IMR-90 (cell line): ENCODE results near the gene GPC5. TPM values are rescaled to one million over a fixed set of nuclear protein-coding genes. Genes with fewer than 3 reads are reported as not detected.
"Not testable (repeated sequence)": the region's sequence is repeated elsewhere in the genome, so short reads cannot be mapped to it uniquely, and the experiment has no call there.

Experiments
- ATAC-seq: fragments of 200-7000 bp; cut with Tn5 transposase; 2 replicates; pipeline ENCODE4 v1.9.1; 2020; ENCODE audit warnings: low read depth, mild to moderate bottlenecking, moderate library complexity
- BruUV-seq: library from RNA; stranded (reverse); fragments of 400-500 nt; replicated peaks from 2 replicates; lab custom pipeline; 2021; lab: Mats Ljungman, UMichigan
- CTCF ChIA-PET: fragments of 300-600 bp; formaldehyde crosslinking; extraction: SDS; loops from one replicate; lab custom pipeline; 2021; ENCODE audit warnings: antibody characterized with exemption; lab: Yijun Ruan, JAX
- POLR2A ChIA-PET: fragments of 300-600 bp; sonication (Branson Sonifier 250); formaldehyde crosslinking; loops from one replicate; lab custom pipeline; 2022; ENCODE audit warnings: antibody characterized with exemption; ENCODE audit not compliant: unreplicated experiment; lab: Charles Lee
- DNase-seq: peaks from one replicate; pipeline ENCODE4 v3.0.0; 2013
- H2AFZ ChIP-seq: replicated peaks from 2 replicates; pipeline ENCODE3; 2013; ENCODE audit warnings: low read length, mild to moderate bottlenecking; ENCODE audit not compliant: poor library complexity
- H2AK5ac ChIP-seq: 2 replicates; pipeline ENCODE4 v1.6.1; 2013; ENCODE audit warnings: low read depth, low read length, inconsistent platforms
- H2AK9ac ChIP-seq: replicated peaks from 2 replicates; pipeline ENCODE3; 2013; ENCODE audit warnings: mild to moderate bottlenecking, low read depth, low read length, moderate library complexity; ENCODE audit not compliant: poor library complexity
- H2BK120ac ChIP-seq: 2 replicates; pipeline ENCODE4 v1.6.1; 2013; ENCODE audit warnings: low read depth, low read length, inconsistent platforms
- H2BK15ac ChIP-seq: 3 replicates; pipeline ENCODE4 v1.6.1; 2013; ENCODE audit warnings: low read depth, low read length, inconsistent platforms
- H2BK20ac ChIP-seq: 2 replicates; pipeline ENCODE4 v1.6.1; 2013; ENCODE audit warnings: low read depth, mild to moderate bottlenecking, inconsistent platforms, low read length, moderate library complexity
- H2BK5ac ChIP-seq: 2 replicates; pipeline ENCODE4 v1.6.1; 2013; ENCODE audit warnings: mild to moderate bottlenecking, low read depth, low read length, inconsistent platforms; ENCODE audit not compliant: poor library complexity, severe bottlenecking
- H3K14ac ChIP-seq: replicated peaks from 2 replicates; pipeline ENCODE4 v1.6.1; 2013; ENCODE audit warnings: low read depth, low read length, inconsistent platforms
- H3K18ac ChIP-seq: 2 replicates; pipeline ENCODE4 v1.6.1; 2013; ENCODE audit warnings: low read depth, low read length, control low read depth
- H3K23ac ChIP-seq: 2 replicates; pipeline ENCODE4 v1.6.1; 2013; ENCODE audit warnings: low read depth, low read length, inconsistent platforms
- H3K27ac ChIP-seq: 2 replicates; pipeline ENCODE4 v1.5.1; 2013; ENCODE audit warnings: mild to moderate bottlenecking, control low read depth, low read length; ENCODE audit not compliant: insufficient read depth
- H3K27me3 ChIP-seq: 2 replicates; pipeline ENCODE4 v1.6.1; 2013; ENCODE audit warnings: low read length; ENCODE audit not compliant: control insufficient read depth, insufficient read depth
- H3K36me3 ChIP-seq: 2 replicates; pipeline ENCODE4 v1.6.1; 2013; ENCODE audit warnings: low read length, mixed read lengths; ENCODE audit not compliant: control insufficient read depth, insufficient read depth
- H3K4ac ChIP-seq: 2 replicates; pipeline ENCODE4 v1.6.1; 2013; ENCODE audit warnings: low read depth, low read length, inconsistent platforms
- H3K4me1 ChIP-seq: 2 replicates; pipeline ENCODE4 v1.6.1; 2013; ENCODE audit warnings: low read length, mixed read lengths; ENCODE audit not compliant: control insufficient read depth, insufficient read depth
- H3K4me2 ChIP-seq: 2 replicates; pipeline ENCODE4 v1.6.1; 2013; ENCODE audit warnings: low read depth, mild to moderate bottlenecking, control low read depth, low read length, moderate library complexity
- H3K4me3 ChIP-seq: 2 replicates; pipeline ENCODE4 v1.5.1; 2013; ENCODE audit warnings: low read depth, mild to moderate bottlenecking, control low read depth, low read length, moderate library complexity; ENCODE audit not compliant: insufficient read depth
- H3K56ac ChIP-seq: 2 replicates; pipeline ENCODE4 v1.6.1; 2013; ENCODE audit warnings: low read length, inconsistent platforms; ENCODE audit not compliant: insufficient read depth; ENCODE audit errors: extremely low read depth
- H3K79me1 ChIP-seq, 2 experiments: 2 replicates each; pipeline ENCODE4 v1.6.1; 2013; ENCODE audit warnings: low read length in 2 of 2, inconsistent platforms in 1 of 2, low read depth in 1 of 2
- H3K9ac ChIP-seq: 2 replicates; pipeline ENCODE4 v1.6.1; 2013; ENCODE audit warnings: low read depth, low read length, control low read depth
- H3K9me1 ChIP-seq: 2 replicates; pipeline ENCODE4 v1.6.1; 2013; ENCODE audit warnings: low read length, inconsistent platforms; ENCODE audit not compliant: insufficient read depth
- H3K9me3 ChIP-seq: 2 replicates; pipeline ENCODE4 v1.6.1; 2013; ENCODE audit warnings: low read length; ENCODE audit not compliant: control insufficient read depth, insufficient read depth
- H4K20me1 ChIP-seq: 2 replicates; pipeline ENCODE4 v1.6.1; 2013; ENCODE audit warnings: low read length, inconsistent platforms; ENCODE audit not compliant: insufficient read depth
- H4K5ac ChIP-seq: 2 replicates; pipeline ENCODE4 v1.6.1; 2013; ENCODE audit warnings: mild to moderate bottlenecking, low read depth, low read length, control low read depth
- H4K8ac ChIP-seq, 2 experiments: 2 replicates each; pipeline ENCODE4 v1.6.1; 2013; ENCODE audit warnings: low read depth in 2 of 2, low read length in 2 of 2, control low read depth in 1 of 2, inconsistent platforms in 1 of 2
- H4K91ac ChIP-seq: 2 replicates; pipeline ENCODE4 v1.6.1; 2013; ENCODE audit warnings: low read depth, low read length, inconsistent platforms; ENCODE audit not compliant: insufficient read depth
- BHLHE40 ChIP-seq: fragments of 150-350 bp; IDR thresholded peaks from 2 replicates; pipeline ENCODE4 v1.6.1; 2016; ENCODE audit warnings: mild to moderate bottlenecking, low read depth, low read length
- USF2 ChIP-seq: fragments of 150-350 bp; IDR thresholded peaks from 2 replicates; pipeline ENCODE4 v1.6.1; 2017; ENCODE audit warnings: mild to moderate bottlenecking, antibody characterized with exemption, low read length, low read depth
- WGBS, 2 experiments: methylation state at CpG; one replicate each; pipeline versions ENCODE4 v1.1.5 to v1.1.7; 2013; ENCODE audit warnings: missing lambda C conversion rate in 2 of 2; ENCODE audit not compliant: insufficient read length in 1 of 2; ENCODE audit errors: extremely low coverage in 2 of 2; 5-methylcytosine and 5-hydroxymethylcytosine counted together
- dilution Hi-C: fragments of 300-500 bp; cut with HindIII; formaldehyde crosslinking; loops from one replicate; pipeline ENCODE4 v1.14.3; 2018; ENCODE audit warnings: low sequenced_read_pairs; ENCODE audit not compliant: unreplicated experiment
- in situ Hi-C: fragments of 300-500 bp; cut with MboI; formaldehyde crosslinking; loops from 3 replicates; pipeline ENCODE4 v1.14.3; 2019; ENCODE audit warnings: low sequenced_read_pairs, inconsistent platforms, mixed read lengths
- intact Hi-C: fragments of 100-400 bp; cut with micrococcal nuclease; formaldehyde crosslinking; loops from 2 replicates; pipeline ENCODE4 v1.10.0; 2022
- polyA plus RNA-seq, 3 experiments: library from polyadenylated mRNA; depleted of rRNA; stranded (reverse); fragments of >200 nt; gene quantifications; 2 replicates each; pipeline ENCODE4 v1.2.3, GENCODE V29; 2012; ENCODE audit warnings: low replicate concordance in 1 of 3
- total RNA-seq: library from RNA; depleted of rRNA; stranded (reverse); fragments of >200 nt; gene quantifications from 2 replicates; pipeline ENCODE4 v1.2.3, GENCODE V29; 2012

Gene GPC5
- total and polyA plus RNA-seq, 2 of the 4 experiments (the other 2 are of a cell fraction) = 0.94 to 1.8 TPM

GRCh38 chr13:92514420-92515125 lies 1116.2 kb downstream of the GPC5 start:
- Histone ChIP-seq H2BK15ac (no peak overlapping the region), H4K20me1 (no peaks in the 10 kb centered on the region), H4K91ac (no peak overlapping the region), H3K4me1 (peaks cover 3% of the 10 kb centered on the region; the same call in 1 of the 2 replicates), H3K4me3 (no peak overlapping the region), H2BK5ac (no peak overlapping the region), H2AFZ (no peak overlapping the region), H3K27ac (no peak overlapping the region), H3K27me3 (no peaks in the 10 kb centered on the region), H2AK9ac (no peak overlapping the region), H3K56ac (no peak overlapping the region), H3K9ac (no peak overlapping the region), H3K14ac (no peak overlapping the region), H3K9me3 (no peaks in the 10 kb centered on the region), H3K4me2 (no peak overlapping the region), H4K5ac (no peak overlapping the region), H3K23ac (no peak overlapping the region), H3K18ac (no peak overlapping the region), H3K79me1 (no peaks in the 10 kb centered on the region), H3K36me3 (no peaks in the 10 kb centered on the region), H3K4ac (no peak overlapping the region), H4K8ac (no peak overlapping the region), H3K9me1 (no peaks in the 10 kb centered on the region), H2BK120ac (no peak overlapping the region), H2BK20ac (no peak overlapping the region), H2AK5ac (no peak overlapping the region)
- no peak for TF ChIP-seq USF2
- TF ChIP-seq BHLHE40 = no peak
- POLR2A ChIA-PET = interaction anchor here (0.6 kb wide), 1 partner anchor 199 kb away, joined by 3 read pairs; no protein-coding TSS in a partner anchor
- WGBS, 2 experiments = 100% methylated on average over 2 of the region's 8 CpGs; no CpG with 5 or more reads in 1 of the 2 experiments
- DNase-seq (no peak), ATAC-seq (no peak)
- intact Hi-C loops = no loop called here
- CTCF ChIA-PET = no interaction called here
- dilution Hi-C loops = no loop called here
- no TSS peak for BruUV-seq
- in situ Hi-C loops = no loop called here

GRCh38 chr13:92516878-92517277 lies 1118.5 kb downstream of the GPC5 start:
- H2AFZ ChIP-seq, H2BK15ac ChIP-seq, POLR2A ChIA-PET, CTCF ChIA-PET, in situ Hi-C loops, H2AK5ac ChIP-seq, H2AK9ac ChIP-seq, H3K4me3 ChIP-seq, H4K8ac ChIP-seq, H3K27ac ChIP-seq, H3K4me1 ChIP-seq, DNase-seq, H3K27me3 ChIP-seq, H3K56ac ChIP-seq, H3K9ac ChIP-seq, H3K4me2 ChIP-seq, H2BK120ac ChIP-seq, intact Hi-C loops, BruUV-seq, H3K23ac ChIP-seq, ATAC-seq, H4K91ac ChIP-seq, H2BK20ac ChIP-seq, H3K4ac ChIP-seq, H3K9me1 ChIP-seq, H4K20me1 ChIP-seq, H3K18ac ChIP-seq, H3K79me1 ChIP-seq, H4K5ac ChIP-seq, H3K9me3 ChIP-seq, H3K14ac ChIP-seq, dilution Hi-C loops, H3K36me3 ChIP-seq, H2BK5ac ChIP-seq: not testable (repeated sequence)
- WGBS, 2 experiments = no CpG with 5 or more reads among the region's 6 CpGs
